ENCODE measurements around the gene MYZAP.

MYZAP gene

GRCh38 chr15:57691082-57691481, 99.4 kb downstream of the MYZAP start:
- DNase-seq = no peak

- no peak for DNase-seq
Observed at GRCh38 chr15:57692709-57693108, 101.0 kb downstream of the MYZAP start.

DNA sequence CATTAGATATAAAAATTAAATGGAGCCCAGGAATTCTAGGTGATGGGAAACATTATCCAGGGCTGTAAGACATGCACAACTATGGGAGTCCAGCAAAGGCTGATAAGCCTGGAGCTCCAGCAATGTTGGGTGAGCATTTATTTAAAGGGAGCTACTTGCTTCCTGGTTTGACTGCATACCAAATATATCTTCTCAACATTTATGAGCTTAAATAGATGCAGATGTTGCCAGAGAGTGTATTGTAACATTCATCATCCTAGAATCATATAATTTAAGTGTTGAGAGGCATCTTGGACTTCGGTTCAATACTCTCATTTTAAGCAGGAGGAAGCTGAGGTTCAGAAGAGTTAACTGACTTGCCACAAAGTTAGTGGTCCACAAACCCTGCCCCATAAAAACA, 102.6 kb downstream of the MYZAP start:
- no peak for DNase-seq

DNA sequence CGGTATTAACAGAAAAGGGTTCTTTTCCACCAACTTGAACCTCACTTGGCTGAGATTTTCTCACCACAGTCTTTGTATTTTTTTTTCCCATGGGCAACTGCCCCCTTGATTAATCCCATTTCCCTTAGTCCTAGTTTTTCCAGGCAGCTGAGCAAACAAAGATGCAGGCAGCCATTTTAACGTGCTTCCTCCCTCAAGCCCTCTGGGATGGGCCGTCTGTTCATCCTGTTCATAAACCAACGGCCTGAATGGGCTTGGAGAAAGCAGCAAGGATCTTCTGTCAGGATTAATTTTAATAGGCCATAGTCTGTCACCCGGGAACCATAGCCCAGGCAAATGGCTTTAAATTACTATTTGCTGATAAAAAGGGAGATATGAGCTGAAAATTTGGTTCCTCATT, 104.4 kb downstream of the MYZAP start:
- DNase-seq = no peak

DNA sequence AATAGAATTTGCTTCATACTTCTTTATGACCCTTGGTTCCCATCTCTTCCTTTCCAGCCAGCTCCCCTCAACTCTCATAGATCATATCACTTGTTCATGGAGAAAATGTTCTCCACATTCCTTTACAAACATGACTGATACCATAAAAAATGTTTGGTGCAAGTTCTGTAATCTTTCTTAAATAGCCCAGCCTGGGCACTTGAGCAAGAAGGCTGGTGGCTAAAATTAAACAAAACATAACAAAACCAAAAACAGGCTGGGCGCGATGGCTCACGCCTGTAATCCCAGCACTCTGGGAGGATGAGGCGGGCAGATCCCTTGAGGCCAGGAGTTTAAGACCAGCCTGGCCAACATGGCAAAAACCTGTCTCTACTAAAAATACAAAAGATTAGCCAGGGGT, 105.9 kb downstream of the MYZAP start:
- no peak for DNase-seq

DNA sequence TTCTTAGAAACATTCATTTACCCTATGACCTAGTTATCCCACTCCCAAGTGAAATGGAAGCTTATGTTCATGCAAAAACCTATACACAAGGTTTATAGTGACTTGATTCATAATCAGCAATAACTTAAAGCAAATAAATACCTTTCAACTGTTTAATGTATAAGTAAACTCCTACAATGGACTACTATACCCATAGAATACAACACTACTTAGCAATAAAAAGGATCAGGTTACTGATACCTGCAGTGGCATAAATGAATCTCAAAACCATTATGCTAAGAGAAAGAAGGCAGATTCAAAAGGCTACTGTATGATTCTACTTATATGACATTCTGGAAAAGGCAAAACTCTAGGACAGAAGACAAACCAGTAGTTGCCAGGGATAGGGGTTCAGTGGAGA, 106.5 kb downstream of the MYZAP start:
- DNase-seq = no peak

DNA sequence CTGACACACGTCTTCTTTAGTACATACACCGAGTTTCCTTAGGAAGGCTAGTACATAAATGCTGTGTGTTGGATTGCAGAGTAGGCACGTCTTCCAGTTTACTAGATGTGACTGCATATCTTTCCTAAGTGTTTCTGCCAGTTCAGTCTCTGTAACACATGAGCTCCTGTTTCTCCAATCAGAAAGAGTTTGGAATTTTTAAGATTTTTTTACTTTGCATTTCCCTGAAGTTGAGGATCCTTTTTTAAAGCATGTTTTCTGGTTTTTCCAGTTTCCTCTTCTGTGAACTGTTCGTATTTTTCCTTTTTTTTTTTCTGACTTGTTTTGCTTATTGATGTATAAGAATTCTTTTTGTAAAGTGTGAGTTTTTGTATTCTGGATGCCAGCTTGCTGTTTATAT, 107.3 kb downstream of the MYZAP start:
- DNase-seq = no peak

DNA sequence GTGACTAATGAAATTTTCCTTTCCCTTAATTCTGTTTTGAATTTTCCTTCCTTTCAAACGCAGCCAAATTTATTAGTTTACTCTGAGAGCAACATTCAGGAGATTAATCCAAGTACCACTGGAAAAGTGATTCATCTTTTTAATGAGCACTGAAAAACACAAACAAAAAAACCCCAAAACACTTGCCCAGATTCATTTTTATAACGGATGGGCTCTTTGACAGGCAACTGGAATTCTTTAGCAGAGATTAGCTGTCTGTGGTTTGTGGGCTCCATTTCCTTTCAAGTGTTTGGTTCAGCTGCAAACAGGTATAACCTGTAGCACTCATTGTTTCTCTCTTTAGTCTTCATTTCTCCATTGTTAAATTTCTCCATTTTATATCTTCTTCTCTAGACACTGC, 111.7 kb downstream of the MYZAP start:
- DNase-seq = no peak

DNA sequence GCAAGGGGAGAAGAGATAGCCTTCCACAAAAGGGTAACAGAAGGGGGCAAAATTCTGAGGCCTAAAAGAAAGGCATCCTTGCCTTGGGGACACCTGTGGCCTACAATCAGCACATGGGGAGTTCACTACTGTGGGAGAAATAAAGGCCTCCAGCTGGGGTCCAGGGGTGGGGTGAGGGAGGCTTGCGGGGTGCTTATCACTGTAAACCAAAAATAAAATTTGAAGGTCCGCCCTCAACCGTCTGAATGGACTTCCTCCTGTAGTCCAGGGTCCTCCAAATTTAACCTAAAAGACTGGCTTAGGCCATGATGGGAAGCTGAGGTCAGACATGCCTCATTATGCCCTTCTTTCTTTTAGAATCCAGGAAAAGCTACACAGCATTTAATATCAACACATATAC, 112.7 kb downstream of the MYZAP start:
- DNase-seq = no peak

GRCh38 chr15:57705746-57706404, 114.2 kb downstream of the MYZAP start:
- DNase-seq = peak in 3 of 56 donors; percentile 41 to 44 (median 42)

DNA sequence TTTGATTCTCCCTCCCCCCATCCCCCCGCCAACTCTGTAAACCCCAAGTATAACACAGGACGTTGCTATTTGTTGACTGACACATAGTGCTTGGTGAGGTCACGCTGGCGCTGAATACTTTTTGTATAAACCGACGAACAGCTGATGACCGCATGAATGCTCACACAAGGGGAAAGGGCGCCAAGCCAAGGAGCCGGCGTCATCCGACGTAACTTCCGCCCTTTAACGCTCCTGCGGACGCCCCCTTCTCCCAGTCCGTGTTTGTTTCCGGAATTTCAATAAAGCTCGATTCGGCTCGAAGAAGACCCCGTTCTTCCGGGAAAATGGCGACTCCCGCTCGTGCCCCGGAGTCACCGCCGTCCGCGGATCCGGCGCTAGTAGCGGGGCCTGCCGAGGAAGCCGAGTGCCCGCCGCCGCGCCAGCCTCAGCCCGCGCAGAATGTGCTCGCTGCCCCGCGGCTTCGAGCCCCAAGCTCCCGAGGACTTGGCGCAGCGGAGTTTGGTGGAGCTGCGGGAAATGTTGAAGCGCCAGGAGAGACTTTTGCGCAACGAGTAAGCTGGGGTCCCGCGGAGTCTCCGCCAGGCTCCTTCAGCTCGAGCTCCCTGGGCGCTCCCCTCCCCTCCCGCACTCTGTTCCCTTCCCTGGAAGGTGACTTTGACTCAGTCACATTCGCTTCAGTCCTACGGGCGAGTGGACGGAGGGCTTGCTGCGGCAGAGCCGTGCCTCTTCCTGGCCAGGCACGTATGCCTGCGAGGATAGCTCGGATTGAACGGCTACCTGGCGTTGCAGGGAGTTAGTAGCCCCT, 114.9 kb downstream of the MYZAP start, which contains the start of gene POLR2M:
Gene POLR2M, plus strand, starts transcription at position 310 of the 805 bp plus-strand sequence. Its CDS starts 129 bp downstream, at position 439.
- peak in 55 of 56 donors; percentile 47 to 97 (median 89) for DNase-seq

- DNase-seq = no peak
Observed at GRCh38 chr15:57708047-57708446, 116.3 kb downstream of the MYZAP start.

DNA sequence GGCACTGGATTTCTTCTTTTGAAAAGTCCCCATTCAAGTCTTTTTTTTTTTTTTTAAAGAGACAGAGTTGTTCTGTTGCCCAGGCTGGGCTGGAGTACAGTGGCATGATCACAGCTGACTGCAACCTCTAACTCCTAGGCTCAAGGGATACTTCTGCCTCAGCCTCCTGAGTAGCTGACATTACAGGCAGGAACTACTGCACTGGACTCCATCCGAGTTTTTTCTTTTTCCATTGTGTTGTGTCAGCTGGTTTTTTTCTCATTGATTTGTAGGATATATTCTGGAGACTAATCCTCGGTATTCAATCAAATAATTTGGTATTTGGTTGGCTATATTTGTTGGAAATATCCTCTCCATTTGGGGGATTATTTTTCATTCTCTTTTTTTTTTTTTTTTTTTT, 126.6 kb downstream of the MYZAP start:
- DNase-seq = no peak

GRCh38 chr15:57720867-57721266, 129.2 kb downstream of the MYZAP start:
- no peak for DNase-seq

- DNase-seq = no peak
Observed at GRCh38 chr15:57726411-57726810, 134.7 kb downstream of the MYZAP start.

DNA sequence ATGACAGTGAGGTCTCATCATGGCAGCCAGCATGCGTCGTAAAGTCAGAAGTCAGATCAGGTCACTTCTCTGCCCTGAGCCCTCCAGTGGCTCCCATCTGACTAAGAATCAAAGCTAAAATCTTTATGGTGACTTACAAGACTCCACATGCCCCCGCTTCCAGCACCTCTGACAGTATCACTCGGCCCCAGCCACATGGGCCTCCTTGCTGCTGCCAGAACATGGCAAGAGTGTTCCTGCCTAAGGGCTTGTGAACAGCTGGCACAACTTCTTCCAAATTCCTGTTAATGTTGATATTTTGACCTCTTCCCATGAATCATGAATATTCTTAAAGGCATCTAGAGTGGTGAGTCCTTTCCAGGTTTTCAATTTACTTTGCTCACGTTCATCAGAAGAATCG, 135.3 kb downstream of the MYZAP start:
- DNase-seq = no peak

- DNase-seq = peak in 5 of 56 donors; percentile 8 to 23 (median 12)
Observed at GRCh38 chr15:57728436-57728835, 136.7 kb downstream of the MYZAP start.

GRCh38 chr15:57730876-57731275, 139.2 kb downstream of the MYZAP start:
- DNase-seq = no peak

DNA sequence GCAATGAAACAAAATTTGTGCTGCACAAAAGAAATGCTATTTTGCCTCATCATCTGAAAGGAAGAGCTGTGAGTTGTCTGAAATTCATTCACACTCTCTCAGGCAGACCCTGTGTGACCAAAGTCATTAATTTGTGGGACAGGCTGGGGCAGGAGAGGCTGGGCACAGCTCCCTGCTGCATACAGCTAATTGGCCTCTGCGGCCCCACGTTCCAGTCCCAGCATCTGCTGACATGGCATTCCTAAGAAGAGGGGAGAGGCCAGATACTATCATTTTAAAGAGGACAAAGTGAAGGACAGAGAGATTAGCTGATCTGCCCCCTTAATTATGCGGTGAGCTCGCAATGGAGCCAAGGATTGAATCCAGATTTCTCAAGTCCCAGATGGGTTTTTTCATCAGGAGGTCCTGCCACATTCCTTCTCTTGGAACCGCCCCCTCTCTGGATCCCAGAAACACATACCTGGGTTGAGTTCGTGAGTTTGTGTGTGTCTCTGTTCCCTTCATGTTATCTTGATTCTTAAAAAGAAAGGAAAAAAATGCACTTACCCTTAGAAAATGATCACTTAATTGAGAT, 139.9 kb downstream of the MYZAP start:
- no peak for DNase-seq

GRCh38 chr15:57732526-57733331, 141.0 kb downstream of the MYZAP start:
- DNase-seq = peak in 19 of 56 donors; percentile 4 to 81 (median 21)

DNA sequence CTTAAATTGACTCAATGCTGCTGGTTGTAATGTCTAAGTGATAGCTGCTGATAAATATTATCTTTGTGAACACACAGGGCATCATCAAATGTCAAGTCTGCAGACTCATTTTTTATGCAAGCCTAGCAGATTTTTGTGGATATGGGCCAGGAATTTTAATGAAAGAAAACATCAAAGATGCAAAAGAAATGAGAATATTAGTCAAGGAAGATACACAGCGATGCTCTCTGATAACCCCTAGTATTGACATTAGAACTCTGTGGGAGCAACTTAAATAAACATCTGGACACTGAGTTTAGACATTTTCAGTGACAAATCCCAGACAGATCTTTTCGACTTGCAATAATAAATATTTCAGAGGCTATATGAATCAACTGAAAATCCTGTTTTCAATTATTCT, 143.2 kb downstream of the MYZAP start:
- DNase-seq = no peak

Measured in amygdala (tissue), 56 donors.